ENCODE data around the gene SCYGR2. TPM values are rescaled to one million over a fixed set of nuclear protein-coding genes. Genes with fewer than 3 reads are reported as not detected.

The SCYGR2 gene
- total RNA-seq, 1 donor, result not detected

Other genes starting within 250 kb of the SCYGR2 start
- not detected for gene TM4SF20, start 219.6 kb upstream of the SCYGR2 start, total RNA-seq
- gene SCYGR1, start 210.9 kb upstream of the SCYGR2 start, total RNA-seq, result not detected
- 59.2 TPM for gene AGFG1, start 126.7 kb upstream of the SCYGR2 start, total RNA-seq
- not detected for gene SCYGR3, start 15.9 kb downstream of the SCYGR2 start, total RNA-seq
- not detected for gene SCYGR4, start 18.6 kb downstream of the SCYGR2 start, total RNA-seq
- not detected for gene SCYGR5, start 67.9 kb downstream of the SCYGR2 start, total RNA-seq
- gene SLC19A3, start 119.1 kb downstream of the SCYGR2 start, total RNA-seq, result not detected
- gene SCYGR6, start 125.9 kb downstream of the SCYGR2 start, total RNA-seq, result not detected
- gene SCYGR7, start 129.4 kb downstream of the SCYGR2 start, total RNA-seq, result not detected
- not detected for gene SCYGR8, start 147.0 kb downstream of the SCYGR2 start, total RNA-seq
- not detected for gene CCL20, start 214.9 kb downstream of the SCYGR2 start, total RNA-seq

All from hematopoietic multipotent progenitor cell (in vitro differentiated cells).